ENCODE results near the gene RBPJ. TPM values are rescaled to one million over a fixed set of nuclear protein-coding genes. Genes with fewer than 3 reads are reported as not detected.
A peak's percentile ranks its signal among the peaks of the same experiment; 100 is the strongest.
"Not testable (repeated sequence)": the region's sequence is repeated elsewhere in the genome, so short reads cannot be mapped to it uniquely, and the experiment has no call there.

Gene RBPJ
- total RNA-seq, 1 experiment from 2014 or later = 34.5 TPM

- H3K4me1 ChIP-seq (replicated peaks) = no peaks in the 10 kb centered on the region
- H3K36me3 ChIP-seq = no peaks in the 10 kb centered on the region
- no peak for DNase-seq (ENCODE audit: low read depth in 1 of 2, low spot score in 2 of 2)
- H3K4me3 ChIP-seq = no peak overlapping the region
- H3K27ac ChIP-seq = no peak overlapping the region
- no peaks in the 10 kb centered on the region for H3K27me3 ChIP-seq (replicated peaks)
- no peaks in the 10 kb centered on the region for H3K9me3 ChIP-seq (replicated peaks)
These were observed 59.9 kb downstream of the RBPJ start for GRCh38 chr4:26380740-26381139.

DNA sequence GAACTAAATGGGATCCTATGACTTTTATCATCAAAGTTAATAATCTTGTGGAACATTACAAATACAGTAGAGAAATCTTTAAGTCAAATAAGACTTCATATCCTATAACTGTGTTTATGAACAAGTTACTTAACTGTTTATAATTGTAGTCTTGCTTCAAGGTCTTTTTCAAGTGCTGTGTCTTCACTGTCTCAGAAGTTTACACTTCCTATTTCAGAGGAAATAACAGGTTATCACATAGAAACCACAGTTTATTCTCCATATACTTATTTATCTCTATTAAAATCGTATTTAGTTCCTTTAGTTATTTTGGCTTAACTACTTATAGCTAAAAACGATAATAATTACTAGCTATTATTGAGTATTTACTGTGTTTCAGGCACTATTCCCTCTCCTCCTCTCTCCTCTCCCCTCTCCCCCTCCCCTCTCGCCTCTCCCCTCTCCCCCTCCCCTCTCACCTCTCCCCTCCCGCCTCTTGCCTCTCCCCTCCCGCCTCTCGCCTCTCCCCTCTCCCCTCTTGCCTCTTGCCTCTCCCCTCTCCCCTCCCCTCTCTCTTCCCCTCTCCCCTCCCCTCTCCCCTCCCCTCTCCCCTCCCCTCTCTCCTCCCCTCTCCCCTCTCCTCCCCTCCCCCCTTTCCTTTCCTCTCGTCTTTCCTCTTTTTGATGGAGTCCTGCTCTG is 63.7 kb downstream of the RBPJ start:
- Histone ChIP-seq H3K4me3 (no peak overlapping the region), H3K9me3 (replicated peaks) (no peaks in the 10 kb centered on the region), H3K27ac (no peak overlapping the region), H3K27me3 (replicated peaks) (no peaks in the 10 kb centered on the region), H3K36me3 (no peaks in the 10 kb centered on the region), H3K4me1 (replicated peaks) (no peaks in the 10 kb centered on the region)
- DNase-seq (ENCODE audit: low read depth in 1 of 2, low spot score in 2 of 2) = no peak

- Histone ChIP-seq H3K27me3 (replicated peaks) (no peaks in the 10 kb centered on the region), H3K9me3 (replicated peaks) (no peaks in the 10 kb centered on the region), H3K4me3 (no peak overlapping the region), H3K4me1 (replicated peaks) (no peaks in the 10 kb centered on the region), H3K27ac (no peak overlapping the region), H3K36me3 (no peaks in the 10 kb centered on the region)
- no peak for DNase-seq (ENCODE audit: low read depth in 1 of 2, low spot score in 2 of 2)
These were observed 64.9 kb downstream of the RBPJ start for GRCh38 chr4:26385690-26386089.

DNA sequence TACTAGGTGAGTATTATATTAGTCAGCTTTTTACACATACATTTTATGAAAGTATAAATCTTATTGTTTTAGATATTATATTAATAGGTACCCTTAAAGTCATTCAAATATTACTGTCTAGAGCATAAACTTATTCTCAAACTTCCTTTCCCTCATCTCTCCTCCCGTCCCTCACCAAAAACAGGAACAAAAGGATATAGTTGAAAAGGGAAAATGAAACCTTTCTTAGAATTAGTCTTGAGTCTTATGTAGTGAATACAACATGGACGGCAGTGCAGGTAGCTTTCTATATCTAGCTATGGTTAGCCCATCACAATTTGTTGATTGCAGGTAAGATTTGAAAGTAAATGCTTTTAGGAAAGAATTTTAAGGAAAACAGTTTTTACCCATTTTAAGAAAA is 65.6 kb downstream of the RBPJ start:
- H3K4me1 ChIP-seq (replicated peaks) = no peaks in the 10 kb centered on the region
- no peak overlapping the region for H3K4me3 ChIP-seq
- no peaks in the 10 kb centered on the region for H3K36me3 ChIP-seq
- no peaks in the 10 kb centered on the region for H3K9me3 ChIP-seq (replicated peaks)
- no peak for DNase-seq (ENCODE audit: low read depth in 1 of 2, low spot score in 2 of 2)
- no peaks in the 10 kb centered on the region for H3K27me3 ChIP-seq (replicated peaks)
- no peak overlapping the region for H3K27ac ChIP-seq

- DNase-seq (ENCODE audit: low read depth in 1 of 2, low spot score in 2 of 2) = no peak
- no peaks in the 10 kb centered on the region for H3K4me1 ChIP-seq (replicated peaks)
- H3K9me3 ChIP-seq (replicated peaks) = no peaks in the 10 kb centered on the region
- H3K27me3 ChIP-seq (replicated peaks) = no peaks in the 10 kb centered on the region
- no peaks in the 10 kb centered on the region for H3K36me3 ChIP-seq
- no peak overlapping the region for H3K27ac ChIP-seq
- no peak overlapping the region for H3K4me3 ChIP-seq
These were observed 67.9 kb downstream of the RBPJ start for GRCh38 chr4:26388671-26389070.

- H3K27me3 ChIP-seq (replicated peaks) = no peaks in the 10 kb centered on the region
- no peak overlapping the region for H3K4me3 ChIP-seq
- H3K36me3 ChIP-seq = no peaks in the 10 kb centered on the region
- no peaks in the 10 kb centered on the region for H3K4me1 ChIP-seq (replicated peaks)
- no peak overlapping the region for H3K27ac ChIP-seq
- no peak for DNase-seq (ENCODE audit: low read depth in 1 of 2, low spot score in 2 of 2)
- no peaks in the 10 kb centered on the region for H3K9me3 ChIP-seq (replicated peaks)
These were observed 76.3 kb downstream of the RBPJ start for GRCh38 chr4:26397086-26397485.

DNA sequence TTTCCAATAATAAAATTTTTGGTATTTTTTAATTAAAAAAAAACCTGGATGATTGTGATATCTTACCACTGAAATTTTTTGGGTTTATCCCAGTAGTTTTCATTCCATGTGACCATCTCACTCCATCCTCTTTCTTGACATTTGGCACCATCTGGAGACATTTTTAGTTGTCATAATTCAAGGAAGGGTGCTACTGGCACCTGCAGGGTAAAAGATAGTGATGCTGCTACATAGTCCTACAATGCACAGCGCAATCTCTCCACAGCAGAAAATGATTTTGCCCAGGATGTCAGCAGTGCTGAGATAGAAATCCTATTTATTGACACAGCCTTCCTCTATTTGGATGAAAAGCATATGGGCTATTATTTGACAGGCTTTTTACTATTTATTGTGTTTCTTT is 79.3 kb downstream of the RBPJ start:
- H3K9me3 ChIP-seq (replicated peaks) = no peaks in the 10 kb centered on the region
- peaks cover 3% of the 10 kb centered on the region; the same call in 1 of the 2 replicates for H3K36me3 ChIP-seq
- no peak overlapping the region for H3K27ac ChIP-seq
- H3K4me3 ChIP-seq = no peak overlapping the region
- no peaks in the 10 kb centered on the region for H3K4me1 ChIP-seq (replicated peaks)
- no peaks in the 10 kb centered on the region for H3K27me3 ChIP-seq (replicated peaks)
- no peak for DNase-seq (ENCODE audit: low read depth in 1 of 2, low spot score in 2 of 2)

GRCh38 chr4:26402017-26402416 is 81.2 kb downstream of the RBPJ start:
- H3K36me3 ChIP-seq; H3K4me3 ChIP-seq; H3K4me1 ChIP-seq (replicated peaks); H3K9me3 ChIP-seq (replicated peaks); H3K27me3 ChIP-seq (replicated peaks); H3K27ac ChIP-seq; DNase-seq (ENCODE audit: low read depth in 1 of 2, low spot score in 2 of 2): not testable (repeated sequence)

DNA sequence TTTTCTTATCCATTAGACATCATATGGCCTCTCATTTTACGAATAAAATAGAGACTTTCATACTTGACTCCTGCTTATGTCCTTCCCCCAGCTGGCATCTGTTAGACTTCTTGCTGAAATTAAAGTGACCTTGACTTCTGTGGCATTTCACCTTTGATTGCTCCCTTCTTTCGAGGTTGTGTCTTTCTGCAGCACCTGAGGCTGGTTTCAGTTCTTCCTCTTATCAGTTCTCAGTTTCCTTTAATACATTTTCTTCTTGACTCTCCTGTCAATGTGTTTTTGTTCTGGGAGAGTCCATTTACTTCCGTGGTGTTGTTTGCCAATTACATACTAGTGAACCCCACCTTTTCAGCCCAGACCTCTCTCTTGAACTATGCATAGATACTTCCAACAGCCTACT is 81.6 kb downstream of the RBPJ start:
- no peak for DNase-seq (ENCODE audit: low read depth in 1 of 2, low spot score in 2 of 2)
- Histone ChIP-seq H3K27me3 (replicated peaks) (no peaks in the 10 kb centered on the region), H3K4me1 (replicated peaks) (no peaks in the 10 kb centered on the region), H3K9me3 (replicated peaks) (no peaks in the 10 kb centered on the region), H3K27ac (no peak overlapping the region), H3K4me3 (no peak overlapping the region), H3K36me3 (peaks cover 11% of the 10 kb centered on the region)

DNA sequence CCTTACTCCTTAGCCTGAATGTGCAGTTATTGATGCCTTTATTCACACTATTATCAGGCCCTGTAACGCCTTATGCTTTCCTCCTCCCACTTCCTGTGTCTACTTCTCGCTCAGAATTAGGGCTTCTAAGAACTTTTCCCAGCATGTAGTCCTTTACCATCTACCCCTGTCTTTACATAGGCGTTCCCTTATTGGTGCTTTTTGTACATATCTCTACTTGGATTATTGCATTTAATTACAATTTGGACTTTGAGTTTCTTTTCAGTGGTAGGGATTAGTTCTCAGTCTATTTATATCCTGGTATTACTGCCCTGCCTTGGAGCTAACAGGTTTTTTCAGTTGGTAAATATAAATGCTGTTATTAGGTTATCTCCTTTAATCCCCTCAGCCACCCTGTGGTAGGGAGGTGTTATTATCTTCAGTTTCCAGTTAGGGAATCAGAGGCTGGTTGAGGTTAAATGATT is 84.0 kb downstream of the RBPJ start:
- Histone ChIP-seq H3K27ac (no peak overlapping the region), H3K36me3 (peaks cover 11% of the 10 kb centered on the region), H3K27me3 (replicated peaks) (no peaks in the 10 kb centered on the region), H3K9me3 (replicated peaks) (no peaks in the 10 kb centered on the region), H3K4me1 (replicated peaks) (no peaks in the 10 kb centered on the region), H3K4me3 (no peak overlapping the region)
- DNase-seq (ENCODE audit: low read depth in 1 of 2, low spot score in 2 of 2) = no peak

- Histone ChIP-seq H3K27me3 (replicated peaks) (no peaks in the 10 kb centered on the region), H3K36me3 (peaks cover 11% of the 10 kb centered on the region), H3K4me3 (no peak overlapping the region), H3K27ac (no peak overlapping the region), H3K9me3 (replicated peaks) (no peaks in the 10 kb centered on the region), H3K4me1 (replicated peaks) (no peaks in the 10 kb centered on the region)
- DNase-seq (ENCODE audit: low read depth in 1 of 2, low spot score in 2 of 2) = no peak
These were observed 85.6 kb downstream of the RBPJ start for GRCh38 chr4:26406346-26406975.

DNA sequence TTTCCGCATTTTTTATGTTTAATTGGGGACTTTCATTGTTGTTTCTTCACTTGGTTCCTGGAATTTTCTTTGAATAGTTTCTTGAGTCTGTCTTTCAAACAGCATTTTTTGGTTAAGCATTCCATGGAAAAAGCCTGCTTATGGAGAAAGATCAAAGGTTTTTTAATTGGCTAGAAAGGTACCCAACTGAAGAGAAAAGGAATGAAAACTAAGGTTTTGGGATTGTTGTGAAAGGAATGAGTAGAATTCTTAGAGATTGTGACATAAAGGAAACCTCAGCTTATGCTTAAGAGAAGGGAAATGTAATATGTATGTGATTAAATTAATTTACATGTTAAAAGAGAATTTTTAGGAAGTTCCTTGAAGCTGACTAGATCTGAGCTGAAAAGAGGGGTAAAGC is 86.7 kb downstream of the RBPJ start:
- H3K27ac ChIP-seq = no peak overlapping the region
- peaks cover 11% of the 10 kb centered on the region for H3K36me3 ChIP-seq
- H3K4me3 ChIP-seq = no peak overlapping the region
- no peaks in the 10 kb centered on the region for H3K27me3 ChIP-seq (replicated peaks)
- DNase-seq (ENCODE audit: low read depth in 1 of 2, low spot score in 2 of 2) = no peak
- no peaks in the 10 kb centered on the region for H3K9me3 ChIP-seq (replicated peaks)
- no peaks in the 10 kb centered on the region for H3K4me1 ChIP-seq (replicated peaks)

- Histone ChIP-seq H3K4me3 (no peak overlapping the region), H3K9me3 (replicated peaks) (no peaks in the 10 kb centered on the region), H3K36me3 (peaks cover 7% of the 10 kb centered on the region), H3K27me3 (replicated peaks) (no peaks in the 10 kb centered on the region), H3K27ac (no peak overlapping the region), H3K4me1 (replicated peaks) (no peaks in the 10 kb centered on the region)
- DNase-seq (ENCODE audit: low read depth in 1 of 2, low spot score in 2 of 2) = peak in 1 of 2 experiments; percentile 38
These were observed 89.8 kb downstream of the RBPJ start for GRCh38 chr4:26410385-26411293.

All from SJSA1 (cell line).